Measurements from ENCODE around the gene DLGAP1. TPM values are rescaled to one million over a fixed set of nuclear protein-coding genes. Genes with fewer than 3 reads are reported as not detected.

The DLGAP1 gene
- total and polyA plus RNA-seq, 2 experiments from 2014 or later = 17.0 to 48.5 TPM

GRCh38 chr18:4270016-4270415 is 185.1 kb downstream of the DLGAP1 start:
- no peak overlapping the region for H3K4me2 ChIP-seq
- no peaks in the 10 kb centered on the region for H3K36me3 ChIP-seq (ENCODE audit: insufficient read depth)
- no peaks in the 10 kb centered on the region for H3K79me2 ChIP-seq (replicated peaks; ENCODE audit: insufficient read depth)
- ATAC-seq (no peak), DNase-seq (ENCODE audit: low spot score) (no peak)
- H3K9me2 ChIP-seq (ENCODE audit: insufficient read depth) = no peaks in the 10 kb centered on the region
- H3K4me3 ChIP-seq = no peak overlapping the region
- H3K4me1 ChIP-seq (ENCODE audit: insufficient read depth) = no peaks in the 10 kb centered on the region
- Mint-ChIP-seq H3K27ac (no peak overlapping the region), H3K9me3 (no peaks in the 10 kb centered on the region), H3K4me1 (peaks cover 2% of the 10 kb centered on the region; the same call in 2 of the 3 replicates), H3K4me3 (no peak overlapping the region), H3K27me3 (ENCODE audit: insufficient read depth, low read depth, poor library complexity) (peaks cover 1% of the 10 kb centered on the region), H3K36me3 (ENCODE audit: low read depth) (no peaks in the 10 kb centered on the region)
- no peak overlapping the region for H2AFZ ChIP-seq
- no peaks in the 10 kb centered on the region for H3K27me3 ChIP-seq (ENCODE audit: insufficient read depth)
- no peak overlapping the region for H3K27ac ChIP-seq (ENCODE audit: low read depth)
- no peaks in the 10 kb centered on the region for H3F3A ChIP-seq (replicated peaks; ENCODE audit: low read depth)
- TF ChIP-seq STAT1 (IDR thresholded peaks at IDR 0.05; ENCODE audit: unreplicated experiment) (no peak), NANOG (IDR thresholded peaks at IDR 0.05; ENCODE audit: borderline replicate concordance) (no peak), JUNB (IDR thresholded peaks at IDR 0.05; ENCODE audit: unreplicated experiment) (no peak), REST (IDR thresholded peaks at IDR 0.05; ENCODE audit: unreplicated experiment) (no peak), EZH2 (IDR thresholded peaks at IDR 0.05; ENCODE audit: low read depth, unreplicated experiment) (no peak)
- TF ChIP-seq, protein P1, sequence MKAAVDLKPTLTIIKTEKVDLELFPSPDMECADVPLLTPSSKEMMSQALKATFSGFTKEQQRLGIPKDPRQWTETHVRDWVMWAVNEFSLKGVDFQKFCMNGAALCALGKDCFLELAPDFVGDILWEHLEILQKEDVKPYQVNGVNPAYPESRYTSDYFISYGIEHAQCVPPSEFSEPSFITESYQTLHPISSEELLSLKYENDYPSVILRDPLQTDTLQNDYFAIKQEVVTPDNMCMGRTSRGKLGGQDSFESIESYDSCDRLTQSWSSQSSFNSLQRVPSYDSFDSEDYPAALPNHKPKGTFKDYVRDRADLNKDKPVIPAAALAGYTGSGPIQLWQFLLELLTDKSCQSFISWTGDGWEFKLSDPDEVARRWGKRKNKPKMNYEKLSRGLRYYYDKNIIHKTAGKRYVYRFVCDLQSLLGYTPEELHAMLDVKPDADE (IDR thresholded peaks at IDR 0.05) = no peak
- no peaks in the 10 kb centered on the region for H4K20me1 ChIP-seq (replicated peaks; ENCODE audit: insufficient read depth)

GRCh38 chr18:4267641-4268040 is 187.5 kb downstream of the DLGAP1 start:
- H3K27me3 ChIP-seq (ENCODE audit: insufficient read depth) = no peaks in the 10 kb centered on the region
- no peak overlapping the region for H3K4me3 Mint-ChIP-seq
- H3K9me2 ChIP-seq (ENCODE audit: insufficient read depth) = no peaks in the 10 kb centered on the region
- no peaks in the 10 kb centered on the region for H3K9me3 Mint-ChIP-seq
- H3K27ac ChIP-seq (ENCODE audit: low read depth) = no peak overlapping the region
- H3F3A ChIP-seq (replicated peaks; ENCODE audit: low read depth) = no peaks in the 10 kb centered on the region
- ATAC-seq = no peak
- no peak overlapping the region for H3K27ac Mint-ChIP-seq
- no peak for DNase-seq (ENCODE audit: low spot score)
- no peak overlapping the region for H2AFZ ChIP-seq
- H3K36me3 ChIP-seq (ENCODE audit: insufficient read depth) = no peaks in the 10 kb centered on the region
- peaks cover 1% of the 10 kb centered on the region for H3K27me3 Mint-ChIP-seq (ENCODE audit: insufficient read depth, low read depth, poor library complexity)
- H4K20me1 ChIP-seq (replicated peaks; ENCODE audit: insufficient read depth) = no peaks in the 10 kb centered on the region
- H3K4me1 ChIP-seq (ENCODE audit: insufficient read depth) = peaks cover 6% of the 10 kb centered on the region; the same call in 1 of the 2 replicates
- H3K4me3 ChIP-seq = no peak overlapping the region
- H3K79me2 ChIP-seq (replicated peaks; ENCODE audit: insufficient read depth) = no peaks in the 10 kb centered on the region
- H3K36me3 Mint-ChIP-seq (ENCODE audit: low read depth) = no peaks in the 10 kb centered on the region
- peaks cover 9% of the 10 kb centered on the region; the same call in 2 of the 3 replicates for H3K4me1 Mint-ChIP-seq
- no peak overlapping the region for H3K4me2 ChIP-seq
- TF ChIP-seq ZNF331 (CRISPR knock-in tag; IDR thresholded peaks at IDR 0.05; ENCODE audit: low read depth) (no peak), REST (IDR thresholded peaks at IDR 0.05; ENCODE audit: unreplicated experiment) (no peak), EZH2 (IDR thresholded peaks at IDR 0.05; ENCODE audit: low read depth, unreplicated experiment) (no peak), EZH2phosphoT487 (IDR thresholded peaks at IDR 0.05; ENCODE audit: unreplicated experiment) (no peak), NANOG (IDR thresholded peaks at IDR 0.05; ENCODE audit: borderline replicate concordance) (no peak), ZNF114 (CRISPR knock-in tag; IDR thresholded peaks at IDR 0.05) (no peak), STAT1 (IDR thresholded peaks at IDR 0.05; ENCODE audit: unreplicated experiment) (no peak)
- TF ChIP-seq, protein P1 (IDR thresholded peaks at IDR 0.05) = no peak

Measured in GM23338 (cell line).